T-helper 2 cell treated with Interferon-gamma antibody and Interleukin-4, amounts not matched to agents 5 μg/mL and 100 μg/mL, for 36 hours (primary cell): Measurements from ENCODE around the gene PRDM5.
"Not testable (repeated sequence)": the region's sequence is repeated elsewhere in the genome, so short reads cannot be mapped to it uniquely, and the experiment has no call there.

ENCODE experiments used
- DNase-seq: peaks from one replicate; pipeline ENCODE4 v3.0.0; 2021; ENCODE audit warnings: low spot score
- H3K27ac Mint-ChIP-seq: one replicate; pipeline ENCODE4 v1.8.0; 2021; ENCODE audit warnings: mild to moderate bottlenecking, mixed read lengths
- H3K27me3 Mint-ChIP-seq: one replicate; pipeline ENCODE4 v1.8.0; 2021; ENCODE audit warnings: low read depth, mixed read lengths
- H3K36me3 Mint-ChIP-seq: one replicate; pipeline ENCODE4 v1.8.0; 2021; ENCODE audit warnings: low read depth, mixed read lengths
- H3K4me1 Mint-ChIP-seq: one replicate; pipeline ENCODE4 v1.8.0; 2021; ENCODE audit warnings: low read depth, mixed read lengths
- H3K4me3 Mint-ChIP-seq: one replicate; pipeline ENCODE4 v1.8.0; 2022; ENCODE audit warnings: mild to moderate bottlenecking, moderate library complexity, mixed read lengths
- H3K9me3 Mint-ChIP-seq: one replicate; pipeline ENCODE4 v1.8.0; 2021; ENCODE audit warnings: mixed read lengths

The PRDM5 gene

DNA sequence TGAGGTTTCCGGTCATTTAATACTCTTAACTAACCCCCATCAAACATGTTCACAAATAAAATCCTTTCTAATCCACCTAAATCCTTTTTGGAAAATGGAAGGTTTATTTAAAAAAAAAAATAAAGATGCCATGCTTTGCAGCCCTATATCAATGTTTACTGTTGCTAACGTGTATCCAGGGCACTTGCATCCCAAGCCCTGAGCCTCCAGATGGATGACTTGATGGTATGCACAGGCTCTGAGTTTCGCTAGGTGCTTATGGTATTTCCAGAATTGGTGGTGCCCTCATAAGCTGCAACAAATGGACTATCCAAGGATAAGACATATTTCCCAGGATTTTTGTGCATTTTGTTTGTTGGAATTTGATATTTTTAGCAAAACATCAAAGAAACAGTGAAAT lies 257.7 kb downstream of the PRDM5 start:
- Mint-ChIP-seq H3K4me3 (no peak overlapping the region), H3K4me1 (no peaks in the 10 kb centered on the region), H3K9me3 (no peaks in the 10 kb centered on the region), H3K27ac (no peak overlapping the region), H3K27me3 (no peaks in the 10 kb centered on the region), H3K36me3 (no peaks in the 10 kb centered on the region)
- no peak for DNase-seq

DNA sequence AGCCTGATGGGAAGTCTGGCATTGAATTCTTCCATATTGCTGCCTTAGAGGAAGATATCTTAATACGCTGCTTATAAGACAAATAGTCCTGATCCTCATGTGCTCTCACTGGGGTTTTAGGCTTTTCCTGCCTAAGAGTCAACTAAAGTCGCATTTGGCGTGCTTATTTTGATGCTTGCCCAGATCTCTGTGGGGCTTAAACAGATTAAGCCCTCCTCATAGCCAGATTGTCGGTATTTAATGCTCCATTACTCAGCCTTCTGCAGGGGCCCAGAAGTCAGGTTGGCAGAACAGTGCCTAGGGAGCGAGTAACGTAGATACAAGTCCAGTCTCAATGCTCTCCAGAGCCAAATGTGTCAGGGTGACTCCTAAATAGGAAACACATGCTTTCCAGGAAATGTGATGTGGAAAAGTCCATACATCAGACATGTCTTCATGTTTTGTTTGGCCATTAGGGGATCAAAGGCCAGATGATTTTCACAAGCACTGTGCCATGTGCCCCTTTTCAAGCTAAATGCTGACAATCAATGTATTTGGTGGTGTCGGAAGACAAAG lies 262.8 kb downstream of the PRDM5 start:
- H3K4me3 Mint-ChIP-seq: no peak overlapping the region
- DNase-seq: no peak
- no peaks in the 10 kb centered on the region for H3K36me3 Mint-ChIP-seq
- peaks cover 2% of the 10 kb centered on the region for H3K27me3 Mint-ChIP-seq
- H3K4me1 Mint-ChIP-seq: no peaks in the 10 kb centered on the region
- H3K27ac Mint-ChIP-seq: no peak overlapping the region
- H3K9me3 Mint-ChIP-seq: no peaks in the 10 kb centered on the region

DNA sequence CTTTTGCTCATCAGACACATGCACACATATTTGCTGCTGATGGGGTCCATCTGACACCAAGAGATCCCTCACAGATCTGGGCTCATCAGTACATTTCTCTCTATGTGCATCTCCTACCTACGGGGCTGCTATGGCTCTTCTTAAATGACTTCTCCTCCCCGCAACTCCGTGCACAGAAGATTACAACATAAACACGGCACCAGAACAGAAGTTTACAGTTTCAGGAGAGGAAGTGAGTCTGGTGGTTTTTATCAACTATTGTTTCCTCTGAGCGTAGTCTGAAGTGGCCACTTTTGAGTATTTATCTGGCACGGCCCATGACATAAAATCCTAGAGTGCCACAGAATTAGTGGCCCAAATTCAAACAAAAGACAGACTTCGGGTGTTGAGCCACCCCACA lies 263.8 kb downstream of the PRDM5 start:
- no peaks in the 10 kb centered on the region for H3K36me3 Mint-ChIP-seq
- no peak overlapping the region for H3K27ac Mint-ChIP-seq
- DNase-seq: no peak
- no peaks in the 10 kb centered on the region for H3K4me1 Mint-ChIP-seq
- H3K4me3 Mint-ChIP-seq: no peak overlapping the region
- H3K27me3 Mint-ChIP-seq: peaks cover 2% of the 10 kb centered on the region
- no peaks in the 10 kb centered on the region for H3K9me3 Mint-ChIP-seq

DNA sequence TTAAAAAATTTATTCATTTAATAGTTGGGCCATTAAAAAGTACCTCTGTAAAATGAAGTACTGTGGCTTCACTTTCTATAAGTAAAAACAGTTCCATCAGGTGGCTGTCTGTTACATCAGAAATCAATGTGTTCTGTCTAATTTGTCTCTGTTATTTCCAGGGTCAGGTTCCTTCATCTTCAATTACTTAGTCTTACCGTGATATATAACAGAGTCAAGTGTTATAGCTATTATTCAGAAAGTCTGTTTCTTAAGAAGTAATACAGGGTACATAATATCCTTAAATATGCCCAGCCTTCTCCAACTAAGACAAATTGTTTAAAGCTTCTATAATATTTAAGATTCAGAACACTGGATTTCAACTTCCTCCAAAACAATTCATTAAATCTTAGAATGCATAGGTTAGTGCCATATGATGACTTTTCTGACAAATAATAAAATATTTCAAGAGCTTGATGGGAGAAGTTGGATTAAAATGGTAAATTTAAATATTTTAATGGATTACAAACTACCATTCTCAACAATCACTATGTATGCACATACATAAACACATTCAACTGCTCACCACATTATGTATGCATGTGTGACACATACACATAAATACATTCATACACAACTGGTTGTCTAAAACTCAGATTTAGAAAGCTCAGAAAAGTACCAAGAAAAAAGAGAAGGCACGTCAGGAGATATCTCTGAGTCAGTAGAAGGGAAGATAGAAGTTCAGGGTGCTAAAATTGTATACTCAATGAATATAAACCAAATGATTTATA lies 268.5 kb downstream of the PRDM5 start:
- no peak for DNase-seq
- no peak overlapping the region for H3K4me3 Mint-ChIP-seq
- no peaks in the 10 kb centered on the region for H3K36me3 Mint-ChIP-seq
- H3K27ac Mint-ChIP-seq: no peak overlapping the region
- H3K4me1 Mint-ChIP-seq: no peaks in the 10 kb centered on the region
- peaks cover 2% of the 10 kb centered on the region for H3K27me3 Mint-ChIP-seq
- no peaks in the 10 kb centered on the region for H3K9me3 Mint-ChIP-seq

DNA sequence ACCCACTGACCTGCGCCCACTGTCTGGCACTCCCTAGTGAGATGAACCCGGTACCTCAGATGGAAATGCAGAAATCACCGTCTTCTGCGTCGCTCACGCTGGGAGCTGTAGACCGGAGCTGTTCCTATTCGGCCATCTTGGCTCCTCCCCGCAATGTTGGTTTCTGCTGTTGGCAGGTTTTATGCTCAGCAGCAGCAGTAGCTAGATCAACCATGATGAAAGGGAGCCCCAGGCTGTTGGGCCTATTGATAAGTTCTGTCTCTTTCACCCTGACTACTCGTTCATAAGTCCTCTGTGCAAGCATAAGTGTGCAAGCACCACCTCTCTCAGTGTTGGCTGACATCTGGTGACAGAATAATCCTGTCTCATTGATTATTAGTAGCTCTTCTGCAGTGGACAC lies 274.2 kb downstream of the PRDM5 start:
- H3K4me1 Mint-ChIP-seq, H3K4me3 Mint-ChIP-seq, H3K9me3 Mint-ChIP-seq, DNase-seq, H3K36me3 Mint-ChIP-seq, H3K27ac Mint-ChIP-seq, H3K27me3 Mint-ChIP-seq: not testable (repeated sequence)
